Mucosa of descending colon (tissue), 3 donors: ENCODE results near the gene ATP13A4. TPM values are rescaled to one million over a fixed set of nuclear protein-coding genes. Genes with fewer than 3 reads are reported as not detected.

Experiments used
- ATAC-seq: fragments of 200-7000 bp; cut with Tn5 transposase; one replicate; pipeline ENCODE4 v1.9.1; 2020; ENCODE audit warnings: mild to moderate bottlenecking, moderate library complexity
- DNase-seq, 3 donors: peaks; one replicate each; pipeline ENCODE4 v3.0.0-alpha.2; 2020
- H3K36me3 ChIP-seq: fragments of 200-600 bp; one replicate; pipeline ENCODE4 v1.8.0; 2021; ENCODE audit warnings: low read depth, mild to moderate bottlenecking
- H3K4me1 ChIP-seq: fragments of 200-600 bp; one replicate; pipeline ENCODE4 v1.8.0; 2021; ENCODE audit warnings: low read depth, mild to moderate bottlenecking
- H3K4me3 ChIP-seq: fragments of 200-600 bp; one replicate; pipeline ENCODE4 v1.8.0; 2021; ENCODE audit warnings: mild to moderate bottlenecking
- H3K9me3 ChIP-seq: fragments of 200-600 bp; one replicate; pipeline ENCODE4 v1.8.0; 2021; ENCODE audit warnings: mild to moderate bottlenecking
- intact Hi-C, 2 donors: fragments of 100-400 bp; cut with DNase I in 1 of 2; cut with micrococcal nuclease in 1 of 2; formaldehyde crosslinking; loops; one replicate each; pipeline versions ENCODE4 v1.11.0 to v1.11.1; 2022; cut with DNase I, micrococcal nuclease
- total RNA-seq, 3 donors: library from RNA; stranded (reverse); fragmentation: NEBNext Ultra II Directional in 2 of 3; extraction: Animal tissue kit (Norgen Biotek cat#: 25700) in 2 of 3; gene quantifications; one replicate each; pipeline versions ENCODE4 v1.2.1 to v1.2.4, GENCODE V29; 2021 to 2023
- TF ChIP-seq, protein P1 (sequence below): fragments of 200-600 bp; IDR thresholded peaks from one replicate; pipeline ENCODE4 v1.8.0; 2022; ENCODE audit warnings: antibody characterized with exemption, mild to moderate bottlenecking
- donor health status: DM: no; HTN: no; CAD: no; lungs with moderate emphysema.
- donor health status: DM: no; HTN: no; CAD: no.
- donor health status: DM: no; HTN: yes; CAD: no.

Gene ATP13A4
- total RNA-seq, 3 donors from 2014 or later = 7.3 to 33.6 (median 19.1) TPM

GRCh38 chr3:193586526-193586925, 31.8 kb upstream of the ATP13A4 start:
- Histone ChIP-seq H3K4me3 (no peak overlapping the region), H3K4me1 (no peaks in the 10 kb centered on the region), H3K36me3 (no peaks in the 10 kb centered on the region), H3K9me3 (no peaks in the 10 kb centered on the region)
- DNase-seq = no peak
- ATAC-seq = no peak
- TF ChIP-seq, protein P1, sequence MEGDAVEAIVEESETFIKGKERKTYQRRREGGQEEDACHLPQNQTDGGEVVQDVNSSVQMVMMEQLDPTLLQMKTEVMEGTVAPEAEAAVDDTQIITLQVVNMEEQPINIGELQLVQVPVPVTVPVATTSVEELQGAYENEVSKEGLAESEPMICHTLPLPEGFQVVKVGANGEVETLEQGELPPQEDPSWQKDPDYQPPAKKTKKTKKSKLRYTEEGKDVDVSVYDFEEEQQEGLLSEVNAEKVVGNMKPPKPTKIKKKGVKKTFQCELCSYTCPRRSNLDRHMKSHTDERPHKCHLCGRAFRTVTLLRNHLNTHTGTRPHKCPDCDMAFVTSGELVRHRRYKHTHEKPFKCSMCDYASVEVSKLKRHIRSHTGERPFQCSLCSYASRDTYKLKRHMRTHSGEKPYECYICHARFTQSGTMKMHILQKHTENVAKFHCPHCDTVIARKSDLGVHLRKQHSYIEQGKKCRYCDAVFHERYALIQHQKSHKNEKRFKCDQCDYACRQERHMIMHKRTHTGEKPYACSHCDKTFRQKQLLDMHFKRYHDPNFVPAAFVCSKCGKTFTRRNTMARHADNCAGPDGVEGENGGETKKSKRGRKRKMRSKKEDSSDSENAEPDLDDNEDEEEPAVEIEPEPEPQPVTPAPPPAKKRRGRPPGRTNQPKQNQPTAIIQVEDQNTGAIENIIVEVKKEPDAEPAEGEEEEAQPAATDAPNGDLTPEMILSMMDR = no peak
- intact Hi-C loops = no loop called here

DNA sequence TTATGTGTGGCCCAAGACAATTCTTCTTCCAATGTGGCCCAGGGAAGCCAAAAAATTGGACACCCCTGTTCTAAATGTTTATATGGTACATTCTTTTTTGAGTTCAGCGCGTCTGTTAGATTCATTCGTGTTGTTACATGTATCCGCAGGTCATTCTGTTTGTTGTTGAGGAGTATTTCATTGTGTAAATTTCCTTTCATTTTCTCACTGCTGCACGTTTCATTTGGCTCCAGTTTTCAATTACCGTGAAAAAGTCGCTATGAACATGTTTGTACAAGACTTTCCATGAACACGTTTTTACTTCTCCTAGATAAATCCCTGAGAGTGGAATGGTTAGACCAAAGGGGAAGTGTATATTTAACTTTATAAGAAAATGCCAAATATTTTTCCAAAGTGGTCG, 30.8 kb upstream of the ATP13A4 start:
- ATAC-seq (no peak), DNase-seq (no peak)
- Histone ChIP-seq H3K4me1 (no peaks in the 10 kb centered on the region), H3K9me3 (no peaks in the 10 kb centered on the region), H3K4me3 (no peak overlapping the region), H3K36me3 (no peaks in the 10 kb centered on the region)
- TF ChIP-seq, protein P1 = no peak
- intact Hi-C loops = no loop called here

DNA sequence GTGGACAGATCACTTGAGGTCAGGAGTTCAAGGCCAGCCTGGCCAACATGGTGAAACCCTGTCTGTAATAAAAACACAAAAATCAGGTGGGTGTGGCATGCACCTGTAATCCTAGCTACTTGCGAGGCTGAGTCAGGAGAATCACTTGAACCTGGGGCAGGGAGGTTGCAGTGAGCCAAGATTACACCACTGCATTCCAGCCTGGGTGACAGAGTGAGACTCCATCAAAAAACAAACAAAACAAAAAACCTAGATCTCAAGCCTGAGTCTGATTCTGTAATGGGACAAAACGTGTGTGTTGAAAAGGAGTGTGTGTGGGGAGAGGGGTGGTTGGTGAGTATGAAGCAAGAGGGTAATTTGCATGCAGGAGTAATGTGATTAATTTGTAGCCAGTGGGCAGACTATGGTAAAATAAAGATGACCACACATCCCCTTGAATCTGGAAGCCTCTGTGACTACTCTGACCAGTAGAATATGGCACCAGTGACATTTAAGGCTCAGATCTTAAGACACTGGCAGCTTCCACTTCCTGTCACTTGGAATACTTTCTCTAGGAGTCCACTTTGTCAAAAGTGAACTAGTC, 19.9 kb upstream of the ATP13A4 start:
- DNase-seq (no peak), ATAC-seq (no peak)
- no peaks in the 10 kb centered on the region for H3K36me3 ChIP-seq
- intact Hi-C loops = loop anchor here (10.0 kb wide), 3 partner anchors 530 to 1010 kb away; no protein-coding TSS in a partner anchor
- no peaks in the 10 kb centered on the region for H3K4me1 ChIP-seq
- H3K9me3 ChIP-seq = no peaks in the 10 kb centered on the region
- H3K4me3 ChIP-seq = no peak overlapping the region
- TF ChIP-seq, protein P1 = no peak

DNA sequence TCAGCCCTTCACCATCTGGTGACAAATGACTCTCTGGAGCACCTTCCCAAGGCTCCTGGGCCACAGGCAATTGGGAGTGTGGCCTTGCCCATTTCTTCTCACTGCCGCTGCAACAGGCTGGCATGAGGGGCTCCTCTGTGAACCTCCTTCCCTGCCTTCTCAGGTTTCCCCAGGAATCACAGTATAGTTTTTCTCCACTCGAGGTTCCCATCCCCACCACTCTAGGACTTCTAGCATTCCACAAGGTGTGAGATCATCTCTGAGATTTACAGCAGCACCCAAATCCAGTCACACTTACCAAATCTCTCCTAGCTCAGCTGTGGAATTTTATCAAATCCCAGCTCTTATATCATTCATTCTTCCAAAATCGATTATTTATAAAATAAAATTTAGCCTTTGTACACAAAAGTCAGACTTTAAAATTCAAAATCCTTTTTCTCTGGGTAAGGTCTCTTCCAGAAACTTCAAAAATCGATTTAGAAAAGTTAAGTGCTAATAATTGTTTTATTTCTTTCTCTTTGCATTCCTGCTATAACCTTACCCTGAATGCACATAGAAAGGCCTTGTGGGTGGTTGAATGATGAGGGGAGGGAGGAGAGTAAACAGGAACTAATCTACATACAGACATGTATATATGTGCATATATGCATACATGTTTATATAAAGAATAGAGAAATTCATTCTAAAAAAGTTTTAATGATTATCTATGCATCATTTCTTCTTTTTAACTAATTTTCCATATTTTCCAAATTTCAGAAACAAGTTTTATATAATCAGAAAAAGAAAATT, 18.9 kb upstream of the ATP13A4 start:
- intact Hi-C loops = loop anchor here (10.0 kb wide), 3 partner anchors 529 to 1009 kb away; no protein-coding TSS in a partner anchor
- ATAC-seq (no peak), DNase-seq (no peak)
- H3K4me3 ChIP-seq = no peak overlapping the region
- H3K36me3 ChIP-seq = no peaks in the 10 kb centered on the region
- TF ChIP-seq, protein P1 = no peak
- no peaks in the 10 kb centered on the region for H3K9me3 ChIP-seq
- no peaks in the 10 kb centered on the region for H3K4me1 ChIP-seq

GRCh38 chr3:193572426-193572908, 17.8 kb upstream of the ATP13A4 start:
- ATAC-seq = peak; percentile 86
- TF ChIP-seq, protein P1 = peak; percentile 38

More at GRCh38 chr3:193572426-193572908, 17.8 kb upstream of the ATP13A4 start:
- peak in 1 of 3 donors; percentile 68 for DNase-seq
- no peaks in the 10 kb centered on the region for H3K36me3 ChIP-seq
- intact Hi-C loops = loop anchor here (10.0 kb wide), 3 partner anchors 528 to 1008 kb away; no protein-coding TSS in a partner anchor
- no peaks in the 10 kb centered on the region for H3K4me1 ChIP-seq
- H3K4me3 ChIP-seq = no peak overlapping the region
- H3K9me3 ChIP-seq = no peaks in the 10 kb centered on the region
